Stomach (tissue), 9 donors: Measurements from ENCODE around the gene IL1A. TPM values are rescaled to one million over a fixed set of nuclear protein-coding genes. Genes with fewer than 3 reads are reported as not detected.

Experiments used
- DNase-seq, 2 donors: peaks; one replicate each; pipeline versions ENCODE4 v3.0.0 to v3.0.0-alpha.2; 2013 to 2019
- H3K27ac ChIP-seq, 5 donors: fragments of 200-600 bp in 4 of 5; sonication (generic) in 4 of 5; one replicate each; pipeline ENCODE4 v1.5.1; 2013 to 2019; ENCODE audit warnings: mild to moderate bottlenecking in 1 of 5, moderate library complexity in 1 of 5
- H3K27me3 ChIP-seq, 3 donors: fragments of 200-600 bp; sonication (generic); one replicate each; pipeline ENCODE4 v1.5.1; 2017 to 2019; ENCODE audit warnings: mixed run types in 1 of 3
- H3K36me3 ChIP-seq, 4 donors: fragments of 200-600 bp; sonication (generic); 1 replicate in 3 of 4; 2 replicates in 1 of 4; pipeline ENCODE4 v1.5.1; 2016 to 2019
- H3K4me1 ChIP-seq, 4 donors: fragments of 200-600 bp; sonication (generic); one replicate each; pipeline ENCODE4 v1.5.1; 2016 to 2019
- H3K4me3 ChIP-seq, 4 donors: fragments of 200-600 bp; sonication (generic) in 3 of 4; one replicate each; pipeline ENCODE4 v1.5.1; 2016 to 2019; ENCODE audit warnings: mild to moderate bottlenecking in 1 of 4
- H3K9me3 ChIP-seq, 4 donors: fragments of 200-600 bp; sonication (generic); one replicate each; pipeline ENCODE4 v1.5.1; 2016 to 2019
- EP300 ChIP-seq: sonication (generic); formaldehyde crosslinking; IDR thresholded peaks from one replicate; pipeline ENCODE4 v1.6.1; 2017; ENCODE audit warnings: antibody characterized with exemption
- POLR2A ChIP-seq, 4 donors: fragments of 450-650 bp; IDR thresholded peaks; one replicate each; pipeline ENCODE4 v1.6.1; 2016; ENCODE audit warnings: antibody characterized with exemption in 4 of 4, control low read depth in 2 of 4, mild to moderate bottlenecking in 1 of 4, moderate library complexity in 1 of 4
- POLR2AphosphoS5 ChIP-seq, 3 donors: sonication (generic); formaldehyde crosslinking; IDR thresholded peaks; one replicate each; pipeline ENCODE4 v1.6.1; 2016; ENCODE audit warnings: antibody characterized with exemption in 3 of 3
- WGBS, 5 donors: extraction: QIAGEN DNeasy Blood & Tissue Kit in 3 of 5; methylation state at CpG; one replicate each; pipeline versions ENCODE4 v1.1.5 to v1.1.7; 2013 to 2018; 5-methylcytosine and 5-hydroxymethylcytosine counted together
- intact Hi-C: fragments of 100-400 bp; cut with DNase I; formaldehyde crosslinking; loops from one replicate; pipeline ENCODE4 v1.15.1; 2023; ENCODE audit warnings: low total_unique reads
- polyA plus RNA-seq, 3 donors: library from polyadenylated mRNA; stranded (reverse); fragments of 200-250 nt; gene quantifications; one replicate each; pipeline ENCODE4 v1.2.3, GENCODE V29; 2013
- total RNA-seq, 5 donors: library from RNA; depleted of rRNA; stranded (reverse); fragments of >200 nt; gene quantifications; one replicate each; pipeline versions ENCODE4 v1.1.0 to v1.2.3, GENCODE V29; 2014 to 2016
- TF ChIP-seq, protein P1 (sequence below), 7 experiments: fragments of 450-650 bp in 4 of 7; fragments of 200-600 bp in 3 of 7; sonication (generic) in 3 of 7; IDR thresholded peaks; one replicate each; pipeline ENCODE4 v1.5.1; 2016 to 2019; ENCODE audit warnings: antibody characterized with exemption in 7 of 7, control low read depth in 2 of 7, mild to moderate bottlenecking in 1 of 7
- donor health status: healthy with polysubstance abuse.
- donor health status: Bipolar disorder and iron deficiency.
- donor health status: healthy.

IL1A gene
- total and polyA plus RNA-seq, 8 donors = 0.44 to 2.5 TPM; not detected in 6

DNA sequence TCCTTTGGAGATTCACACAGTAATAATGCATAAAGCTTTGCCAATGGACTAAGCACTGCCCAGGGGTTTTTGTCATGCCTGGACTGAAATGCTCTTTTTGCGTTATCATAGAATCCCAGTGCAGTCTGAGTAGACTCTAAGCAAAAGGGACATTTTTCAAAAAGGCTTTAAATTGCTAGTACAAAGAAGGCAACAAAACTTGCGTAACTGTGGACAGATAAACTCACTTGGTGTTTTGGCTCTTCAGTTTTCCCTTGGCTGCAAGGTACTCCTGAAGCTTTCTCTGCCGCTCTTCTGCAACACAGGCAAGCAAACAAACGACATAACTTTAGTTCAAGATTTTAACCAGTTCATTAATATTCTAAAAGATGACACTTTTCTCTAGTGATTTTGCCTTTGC is 22.0 kb downstream of the IL1A start:
- WGBS, 5 donors = 90 to 94% (median 92%) methylated on average over 4 of the region's 4 CpGs
- Histone ChIP-seq H3K27me3 (no peaks in the 10 kb centered on the region), H3K4me3 (no peak overlapping the region), H3K9me3 (no peaks in the 10 kb centered on the region), H3K4me1 (peaks cover 8 to 22% (median 14%) of the 10 kb centered on the region in 4 donors), H3K27ac (no peak overlapping the region), H3K36me3 (no peaks in the 10 kb centered on the region)
- no peak for DNase-seq
- intact Hi-C loops = loop anchor here (10.0 kb wide), 1 partner anchor 113 kb away; no protein-coding TSS in a partner anchor
- TF ChIP-seq, protein P1, sequence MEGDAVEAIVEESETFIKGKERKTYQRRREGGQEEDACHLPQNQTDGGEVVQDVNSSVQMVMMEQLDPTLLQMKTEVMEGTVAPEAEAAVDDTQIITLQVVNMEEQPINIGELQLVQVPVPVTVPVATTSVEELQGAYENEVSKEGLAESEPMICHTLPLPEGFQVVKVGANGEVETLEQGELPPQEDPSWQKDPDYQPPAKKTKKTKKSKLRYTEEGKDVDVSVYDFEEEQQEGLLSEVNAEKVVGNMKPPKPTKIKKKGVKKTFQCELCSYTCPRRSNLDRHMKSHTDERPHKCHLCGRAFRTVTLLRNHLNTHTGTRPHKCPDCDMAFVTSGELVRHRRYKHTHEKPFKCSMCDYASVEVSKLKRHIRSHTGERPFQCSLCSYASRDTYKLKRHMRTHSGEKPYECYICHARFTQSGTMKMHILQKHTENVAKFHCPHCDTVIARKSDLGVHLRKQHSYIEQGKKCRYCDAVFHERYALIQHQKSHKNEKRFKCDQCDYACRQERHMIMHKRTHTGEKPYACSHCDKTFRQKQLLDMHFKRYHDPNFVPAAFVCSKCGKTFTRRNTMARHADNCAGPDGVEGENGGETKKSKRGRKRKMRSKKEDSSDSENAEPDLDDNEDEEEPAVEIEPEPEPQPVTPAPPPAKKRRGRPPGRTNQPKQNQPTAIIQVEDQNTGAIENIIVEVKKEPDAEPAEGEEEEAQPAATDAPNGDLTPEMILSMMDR (IDR thresholded peaks at IDR 0.05) = no peak
- TF ChIP-seq EP300 (no peak), POLR2AphosphoS5 (IDR thresholded peaks at IDR 0.05) (no peak), POLR2A (IDR thresholded peaks at IDR 0.05) (no peak)

DNA sequence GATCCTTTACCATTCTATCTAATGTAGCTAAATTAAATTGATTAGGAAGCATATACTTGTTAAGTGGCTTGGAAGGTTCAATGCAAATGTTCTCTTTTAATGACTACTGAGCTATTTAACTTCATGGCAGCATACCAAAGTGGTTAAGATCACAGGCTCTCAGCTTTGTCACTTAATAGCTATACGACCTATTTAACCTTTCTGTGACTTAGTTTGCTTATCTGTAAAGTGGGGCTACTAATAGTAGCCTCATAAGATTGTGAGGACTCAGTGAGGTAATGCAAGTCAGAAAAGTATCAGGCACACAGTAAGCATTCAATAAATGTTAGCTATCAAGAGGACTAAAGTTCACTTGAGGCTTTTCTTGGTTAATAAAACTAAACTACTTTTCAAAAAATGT is 24.1 kb downstream of the IL1A start:
- peaks cover 8 to 19% (median 11%) of the 10 kb centered on the region in 4 donors for H3K4me1 ChIP-seq

DNA sequence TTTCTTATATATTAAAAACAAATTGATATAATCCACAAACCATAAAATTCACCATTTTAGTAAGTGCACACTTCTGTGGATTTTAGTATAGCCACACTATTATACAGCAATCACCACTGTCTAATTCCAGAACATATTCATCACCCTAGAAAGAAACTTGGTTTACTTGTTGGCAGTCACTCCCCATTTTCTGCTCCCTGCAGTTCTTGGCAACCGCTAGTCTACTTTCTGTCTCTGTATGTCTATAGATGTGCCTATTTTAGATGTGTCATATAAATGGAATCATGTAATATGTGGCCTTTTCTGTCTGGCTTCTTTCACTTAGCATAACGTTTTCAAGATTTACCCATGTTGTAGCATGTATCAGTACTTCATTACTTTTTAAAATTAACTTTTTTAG is 25.6 kb downstream of the IL1A start:
- WGBS, 5 donors = 72 to 88% (median 81%) methylated on average over 2 of the region's 2 CpGs
- no peak for DNase-seq
- H3K27me3 ChIP-seq = no peaks in the 10 kb centered on the region
- TF ChIP-seq, protein P1 (IDR thresholded peaks at IDR 0.05) = no peak
- TF ChIP-seq EP300 (no peak), POLR2A (IDR thresholded peaks at IDR 0.05) (no peak), POLR2AphosphoS5 (IDR thresholded peaks at IDR 0.05) (no peak)
- H3K36me3 ChIP-seq = no peaks in the 10 kb centered on the region
- intact Hi-C loops = loop anchor here (10.0 kb wide), 1 partner anchor 186 kb away; no protein-coding TSS in a partner anchor
- peaks cover 1 to 15% (median 4%) of the 10 kb centered on the region in 4 donors for H3K4me1 ChIP-seq
- no peak overlapping the region for H3K4me3 ChIP-seq
- no peaks in the 10 kb centered on the region for H3K9me3 ChIP-seq
- H3K27ac ChIP-seq = no peak overlapping the region

More for the DNA sequence above, 24.1 kb downstream of the IL1A start:
- no peak for DNase-seq
- H3K36me3 ChIP-seq = no peaks in the 10 kb centered on the region
- H3K9me3 ChIP-seq = no peaks in the 10 kb centered on the region
- no peak overlapping the region for H3K4me3 ChIP-seq
- no peaks in the 10 kb centered on the region for H3K27me3 ChIP-seq
- H3K27ac ChIP-seq = no peak overlapping the region
- TF ChIP-seq POLR2A (IDR thresholded peaks at IDR 0.05) = no peak
- TF ChIP-seq, protein P1 (IDR thresholded peaks at IDR 0.05) = no peak
- no peak for TF ChIP-seq EP300
- TF ChIP-seq POLR2AphosphoS5 (IDR thresholded peaks at IDR 0.05) = no peak
- intact Hi-C loops = loop anchor here (10.0 kb wide), 1 partner anchor 115 kb away; no protein-coding TSS in a partner anchor
- 76 to 98% (median 89%) methylated on average over 1 of the region's 1 CpG for WGBS, 5 donors

DNA sequence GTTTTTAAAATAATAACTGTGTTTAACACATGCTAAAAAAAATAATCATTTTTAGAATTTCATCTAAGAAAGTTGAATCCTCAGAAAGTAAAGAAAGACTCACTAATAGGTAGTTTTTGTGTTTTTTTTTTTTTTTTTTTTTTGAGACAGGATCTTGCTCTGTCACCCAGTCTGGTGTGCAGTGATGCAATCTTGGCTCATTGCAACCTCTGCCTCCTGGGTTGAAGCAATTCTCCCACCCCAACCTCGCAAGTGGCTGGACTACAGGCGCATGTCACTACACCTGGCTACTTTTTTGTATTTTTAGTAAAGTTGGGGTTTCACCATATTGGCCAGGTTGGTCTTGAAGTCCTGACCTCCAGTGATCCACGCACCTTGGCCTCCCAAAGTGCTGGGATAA is 27.0 kb downstream of the IL1A start:
- intact Hi-C loops = loop anchor here (10.0 kb wide), 1 partner anchor 188 kb away; no protein-coding TSS in a partner anchor
- Histone ChIP-seq H3K36me3 (no peaks in the 10 kb centered on the region), H3K27me3 (no peaks in the 10 kb centered on the region), H3K27ac (no peak overlapping the region), H3K4me1 (peaks cover 0 to 10% (median 3%) of the 10 kb centered on the region in 4 donors), H3K9me3 (no peaks in the 10 kb centered on the region), H3K4me3 (no peak overlapping the region)
- 93 to 97% (median 95%) methylated on average over 3 of the region's 3 CpGs for WGBS, 5 donors
- DNase-seq = no peak
- TF ChIP-seq EP300 (no peak), POLR2A (IDR thresholded peaks at IDR 0.05) (no peak), POLR2AphosphoS5 (IDR thresholded peaks at IDR 0.05) (no peak)
- TF ChIP-seq, protein P1 (IDR thresholded peaks at IDR 0.05) = no peak
